Body of pancreas (tissue), 4 donors: ENCODE results near the gene VWCE. TPM values are rescaled to one million over a fixed set of nuclear protein-coding genes. Genes with fewer than 3 reads are reported as not detected.

Experiments
- ATAC-seq: fragments of 150-250 bp; one replicate; pipeline ENCODE4 v1.9.1; 2016
- DNase-seq, 4 donors: peaks; one replicate each; pipeline ENCODE4 v3.0.0-alpha.2; 2019
- H3K27ac ChIP-seq, 4 donors: fragments of 200-600 bp; sonication (generic); 1 replicate in 3 of 4; 2 replicates in 1 of 4; pipeline versions ENCODE4 v1.5.1 to v1.6.1; 2016 to 2019; ENCODE audit warnings: mild to moderate bottlenecking in 1 of 4, mixed read lengths in 1 of 4, moderate library complexity in 1 of 4
- H3K27me3 ChIP-seq, 2 donors: fragments of 200-600 bp; sonication (generic); one replicate each; pipeline ENCODE4 v1.6.0; 2016; ENCODE audit warnings: mild to moderate bottlenecking in 1 of 2
- H3K36me3 ChIP-seq, 2 donors: fragments of 200-600 bp; sonication (generic); replicated peaks in 1 of 2; 2 replicates each; pipeline ENCODE4 v1.5.1; 2016; ENCODE audit warnings: low read depth in 2 of 2; ENCODE audit not compliant: insufficient read depth in 1 of 2
- H3K4me1 ChIP-seq: fragments of 200-600 bp; sonication (generic); one replicate; pipeline ENCODE4 v1.6.0; 2016
- H3K4me3 ChIP-seq, 2 donors: fragments of 200-600 bp; sonication (generic); 1 replicate in 1 of 2; 2 replicates in 1 of 2; pipeline ENCODE4 v1.5.1; 2016 to 2019
- H3K9me3 ChIP-seq, 3 donors: fragments of 200-600 bp; sonication (generic); 1 replicate in 2 of 3; 2 replicates in 1 of 3; pipeline ENCODE4 v1.5.1; 2016
- POLR2A ChIP-seq, 3 donors: fragments of 450-650 bp; IDR thresholded peaks; one replicate each; pipeline ENCODE4 v1.6.1; 2016; ENCODE audit warnings: antibody characterized with exemption in 3 of 3, mild to moderate bottlenecking in 2 of 3
- WGBS, 2 donors: methylation state at CpG; one replicate each; pipeline ENCODE4 v1.1.5; 2017; 5-methylcytosine and 5-hydroxymethylcytosine counted together
- intact Hi-C: fragments of 100-400 bp; cut with DNase I; formaldehyde crosslinking; loops from one replicate; pipeline ENCODE4 v1.15.1; 2023
- total RNA-seq, 2 donors: library from RNA; depleted of rRNA; stranded (reverse); fragments of >200 nt; gene quantifications; one replicate each; pipeline ENCODE4 v1.1.0, GENCODE V29; 2016
- TF ChIP-seq, protein P1 (sequence below), 7 experiments: fragments of 450-650 bp in 4 of 7; fragments of 200-600 bp in 3 of 7; sonication (generic) in 3 of 7; IDR thresholded peaks; one replicate each; pipeline ENCODE4 v1.5.1; 2016 to 2019; ENCODE audit warnings: antibody characterized with exemption in 7 of 7

Gene VWCE
- total RNA-seq, 2 donors from 2014 or later: 4.3 TPM; not detected in 1

DNA sequence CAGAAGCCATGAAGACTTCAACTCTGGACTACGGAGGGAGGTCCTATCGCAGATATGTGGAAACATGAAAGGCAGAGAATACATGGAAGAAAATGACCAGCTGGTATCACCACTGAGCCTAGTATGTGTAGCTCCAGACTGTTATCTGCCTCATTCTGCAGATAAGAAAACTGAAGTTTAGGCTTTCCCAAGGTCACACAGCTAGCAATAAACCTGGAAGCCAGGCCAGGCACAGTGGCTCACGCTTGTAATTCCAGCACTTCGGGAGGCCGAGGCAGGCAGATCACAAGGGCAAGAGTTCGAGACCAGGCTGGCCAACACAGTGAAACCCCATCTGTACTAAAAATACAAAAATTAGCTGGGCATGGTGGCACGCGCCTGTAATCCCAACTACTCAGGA is 15.6 kb upstream of the VWCE start:
- Histone ChIP-seq H3K27ac (no peak overlapping the region), H3K9me3 (no peaks in the 10 kb centered on the region), H3K4me3 (no peak overlapping the region), H3K36me3 (peaks cover 24 to 68% of the 10 kb centered on the region in 2 donors), H3K27me3 (no peaks in the 10 kb centered on the region), H3K4me1 (no peaks in the 10 kb centered on the region)
- intact Hi-C loops: no loop called here
- no peak for TF ChIP-seq POLR2A (IDR thresholded peaks at IDR 0.05)
- TF ChIP-seq, protein P1, sequence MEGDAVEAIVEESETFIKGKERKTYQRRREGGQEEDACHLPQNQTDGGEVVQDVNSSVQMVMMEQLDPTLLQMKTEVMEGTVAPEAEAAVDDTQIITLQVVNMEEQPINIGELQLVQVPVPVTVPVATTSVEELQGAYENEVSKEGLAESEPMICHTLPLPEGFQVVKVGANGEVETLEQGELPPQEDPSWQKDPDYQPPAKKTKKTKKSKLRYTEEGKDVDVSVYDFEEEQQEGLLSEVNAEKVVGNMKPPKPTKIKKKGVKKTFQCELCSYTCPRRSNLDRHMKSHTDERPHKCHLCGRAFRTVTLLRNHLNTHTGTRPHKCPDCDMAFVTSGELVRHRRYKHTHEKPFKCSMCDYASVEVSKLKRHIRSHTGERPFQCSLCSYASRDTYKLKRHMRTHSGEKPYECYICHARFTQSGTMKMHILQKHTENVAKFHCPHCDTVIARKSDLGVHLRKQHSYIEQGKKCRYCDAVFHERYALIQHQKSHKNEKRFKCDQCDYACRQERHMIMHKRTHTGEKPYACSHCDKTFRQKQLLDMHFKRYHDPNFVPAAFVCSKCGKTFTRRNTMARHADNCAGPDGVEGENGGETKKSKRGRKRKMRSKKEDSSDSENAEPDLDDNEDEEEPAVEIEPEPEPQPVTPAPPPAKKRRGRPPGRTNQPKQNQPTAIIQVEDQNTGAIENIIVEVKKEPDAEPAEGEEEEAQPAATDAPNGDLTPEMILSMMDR (IDR thresholded peaks at IDR 0.05): no peak
- 57 to 73% methylated on average over 8 of the region's 8 CpGs for WGBS, 2 donors
- no peak for ATAC-seq
- DNase-seq: no peak

DNA sequence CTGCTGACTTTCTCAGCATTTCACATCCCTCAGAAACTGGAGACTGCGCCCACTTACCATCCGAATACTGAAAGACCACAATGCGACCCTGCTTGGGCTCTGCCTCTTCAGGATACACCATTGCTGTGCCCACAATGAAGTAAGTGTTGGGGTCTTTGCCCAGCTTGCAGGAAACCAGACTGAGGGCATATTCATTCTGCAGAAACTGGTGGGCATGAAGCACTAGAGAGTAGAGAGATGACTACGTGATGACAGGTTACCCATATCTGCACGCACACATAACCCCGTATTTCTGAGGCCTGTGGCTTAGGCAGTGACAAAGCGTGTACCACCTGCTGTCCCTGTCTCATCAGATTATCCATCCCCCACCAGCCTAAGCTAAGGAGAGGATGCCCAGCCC is 14.6 kb upstream of the VWCE start:
- DNase-seq (no peak), ATAC-seq (no peak)
- 93 to 96% methylated on average over 7 of the region's 7 CpGs for WGBS, 2 donors
- H3K9me3 ChIP-seq: no peaks in the 10 kb centered on the region
- H3K27ac ChIP-seq: no peak overlapping the region
- peaks cover 28 to 71% of the 10 kb centered on the region in 2 donors for H3K36me3 ChIP-seq
- intact Hi-C loops: no loop called here
- H3K4me1 ChIP-seq: no peaks in the 10 kb centered on the region
- H3K4me3 ChIP-seq: no peak overlapping the region
- no peak for TF ChIP-seq POLR2A (IDR thresholded peaks at IDR 0.05)
- TF ChIP-seq, protein P1 (IDR thresholded peaks at IDR 0.05): no peak
- no peaks in the 10 kb centered on the region for H3K27me3 ChIP-seq

DNA sequence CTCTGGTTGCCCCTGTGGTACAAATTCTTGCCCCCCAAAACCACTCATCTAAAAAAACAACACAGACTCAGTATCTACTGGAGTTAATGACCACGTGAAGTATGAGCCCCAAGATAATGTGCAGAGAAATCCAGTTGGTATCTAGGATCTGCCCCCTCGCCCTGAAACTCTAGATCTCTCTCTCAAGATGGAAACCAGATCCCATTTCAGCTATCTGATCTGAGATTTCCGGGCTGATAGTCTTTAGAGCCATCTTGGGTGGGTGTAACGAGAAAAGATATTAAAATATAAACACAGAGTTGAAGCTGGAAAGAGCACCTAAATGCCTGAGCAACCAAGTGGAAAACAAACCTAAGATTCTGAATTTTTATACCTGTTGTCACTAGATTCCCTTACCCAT is 14.0 kb upstream of the VWCE start:
- WGBS, 2 donors: 91 to 92% methylated on average over 4 of the region's 4 CpGs
- Histone ChIP-seq H3K9me3 (no peaks in the 10 kb centered on the region), H3K36me3 (peaks cover 28 to 67% of the 10 kb centered on the region in 2 donors), H3K4me3 (no peak overlapping the region), H3K4me1 (no peaks in the 10 kb centered on the region), H3K27me3 (no peaks in the 10 kb centered on the region), H3K27ac (no peak overlapping the region)
- no peak for ATAC-seq
- TF ChIP-seq, protein P1 (IDR thresholded peaks at IDR 0.05): no peak
- TF ChIP-seq POLR2A (IDR thresholded peaks at IDR 0.05): no peak
- intact Hi-C loops: no loop called here
- DNase-seq: no peak

DNA sequence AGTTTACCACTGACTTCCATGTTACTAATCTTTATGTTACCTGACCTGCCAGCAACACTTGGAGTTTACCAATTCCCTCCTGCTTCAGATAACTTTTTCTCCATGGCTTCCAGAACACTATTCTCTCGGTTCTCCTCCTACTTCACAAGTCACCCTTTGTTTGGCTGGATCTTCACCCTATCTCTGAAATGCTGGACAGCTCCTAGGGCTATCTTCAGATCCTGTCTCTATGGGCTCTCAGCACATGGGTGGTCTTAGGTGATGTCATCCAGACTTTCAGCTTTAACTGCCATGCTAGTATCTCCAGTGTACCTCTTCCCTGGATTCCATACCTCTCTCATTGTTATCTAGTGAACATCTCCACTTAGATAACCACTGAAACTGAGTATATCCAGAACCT is 12.2 kb upstream of the VWCE start:
- no peak for DNase-seq
- Histone ChIP-seq H3K9me3 (no peaks in the 10 kb centered on the region), H3K27ac (no peak overlapping the region), H3K4me1 (no peaks in the 10 kb centered on the region), H3K27me3 (no peaks in the 10 kb centered on the region), H3K36me3 (peaks cover 19 to 68% of the 10 kb centered on the region in 2 donors), H3K4me3 (no peak overlapping the region)
- WGBS, 2 donors: 80 to 100% methylated on average over 1 of the region's 1 CpG
- TF ChIP-seq, protein P1 (IDR thresholded peaks at IDR 0.05): no peak
- TF ChIP-seq POLR2A (IDR thresholded peaks at IDR 0.05): no peak
- ATAC-seq: no peak
- intact Hi-C loops: no loop called here

DNA sequence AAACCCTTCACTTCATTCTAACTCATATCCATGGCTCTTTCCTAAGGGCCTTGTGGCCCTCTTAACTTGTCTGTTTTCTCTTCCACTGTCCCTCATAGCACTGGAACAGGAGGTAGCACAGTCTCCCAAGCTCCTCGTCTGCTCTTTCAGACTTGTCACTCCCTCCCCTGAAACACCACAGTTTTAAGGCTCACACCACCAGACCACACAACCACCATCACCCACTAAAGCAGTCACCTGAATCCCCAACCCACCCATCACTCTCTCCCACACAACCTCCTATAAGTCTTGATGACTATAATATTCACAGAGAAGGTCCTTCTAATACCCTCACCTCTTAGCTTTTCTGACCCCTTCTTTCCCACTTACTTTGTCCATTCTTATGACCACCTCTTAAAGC is 11.1 kb upstream of the VWCE start:
- intact Hi-C loops: no loop called here
- 100% methylated on average over 1 of the region's 1 CpG for WGBS, 2 donors
- ATAC-seq (no peak), DNase-seq (no peak)
- no peak overlapping the region for H3K27ac ChIP-seq
- no peaks in the 10 kb centered on the region for H3K27me3 ChIP-seq
- no peak overlapping the region for H3K4me3 ChIP-seq
- peaks cover 11 to 67% of the 10 kb centered on the region in 2 donors for H3K36me3 ChIP-seq
- no peak for TF ChIP-seq POLR2A (IDR thresholded peaks at IDR 0.05)
- TF ChIP-seq, protein P1 (IDR thresholded peaks at IDR 0.05): no peak
- no peaks in the 10 kb centered on the region for H3K9me3 ChIP-seq
- H3K4me1 ChIP-seq: no peaks in the 10 kb centered on the region
